ENCODE results near the gene GALNT14.

- no peak for TF ChIP-seq ZNF639 (tag by site-specific recombination; IDR thresholded peaks at IDR 0.05)
- TF ChIP-seq CTCF (tag by site-specific recombination; IDR thresholded peaks at IDR 0.05), result no peak
- TF ChIP-seq ZNF596 (tag by site-specific recombination; IDR thresholded peaks at IDR 0.05), result no peak
Measured at GRCh38 chr2:30998672-30999071, 139.6 kb downstream of the GALNT14 start.
